Measurements from ENCODE around the gene KRT76. TPM values are rescaled to one million over a fixed set of nuclear protein-coding genes. Genes with fewer than 3 reads are reported as not detected.

The KRT76 gene
- polyA plus RNA-seq, 4 donors: not detected

GRCh38 chr12:52742196-52742580, 35.0 kb downstream of the KRT76 start:
- no peak for DNase-seq (ENCODE audit: low read depth in 4 of 4, low spot score in 3 of 4)

GRCh38 chr12:52741375-52742195, 35.6 kb downstream of the KRT76 start:
- DNase-seq (ENCODE audit: low read depth in 4 of 4, low spot score in 3 of 4): peak; percentile 38 to 71 (median 58)

GRCh38 chr12:52740584-52740983, 36.6 kb downstream of the KRT76 start:
- DNase-seq (ENCODE audit: low read depth in 4 of 4, low spot score in 3 of 4): no peak

- no peak for DNase-seq (ENCODE audit: low read depth in 4 of 4, low spot score in 3 of 4)
Measured at GRCh38 chr12:52739963-52740362, 37.2 kb downstream of the KRT76 start.

DNA sequence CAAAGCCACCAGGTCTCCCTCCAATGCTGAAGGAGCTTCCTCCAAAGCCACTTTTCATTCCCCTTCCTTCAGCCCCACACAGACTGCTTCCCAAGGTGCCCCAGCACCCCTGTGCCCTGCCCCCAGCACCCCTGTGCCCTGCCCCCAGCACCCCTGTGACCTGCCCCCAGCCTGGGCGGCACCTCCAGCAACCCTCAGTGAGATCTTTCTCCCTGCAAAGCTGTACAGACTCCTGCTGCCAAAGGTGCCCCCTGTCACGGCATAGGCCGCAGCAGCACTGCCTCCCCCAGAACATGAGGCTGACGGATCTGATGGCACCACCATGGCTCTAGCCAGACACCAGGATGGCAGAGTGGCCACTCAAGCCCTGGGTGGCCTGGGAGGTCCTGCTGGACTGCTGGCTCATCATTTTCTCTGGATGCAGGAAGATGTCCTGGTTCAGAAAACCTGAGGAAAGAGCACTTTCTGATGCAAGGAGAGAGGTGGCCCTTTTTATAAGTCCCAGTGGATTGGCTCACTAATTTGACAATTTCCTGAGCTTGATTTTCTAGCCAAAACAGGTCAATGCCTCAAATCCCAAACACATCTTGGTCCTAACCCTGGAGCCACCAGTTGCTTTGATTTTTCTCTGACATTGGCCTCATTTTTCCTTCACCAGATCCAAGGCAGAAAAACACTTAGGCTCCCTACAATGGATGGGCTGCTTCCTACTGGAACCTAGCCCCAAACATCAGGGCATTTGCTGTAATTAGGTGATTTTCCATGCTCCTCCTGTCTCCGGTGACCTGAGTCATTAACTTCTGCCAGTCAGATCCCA, 41.1 kb downstream of the KRT76 start:
- DNase-seq (ENCODE audit: low read depth in 4 of 4, low spot score in 3 of 4): no peak

DNA sequence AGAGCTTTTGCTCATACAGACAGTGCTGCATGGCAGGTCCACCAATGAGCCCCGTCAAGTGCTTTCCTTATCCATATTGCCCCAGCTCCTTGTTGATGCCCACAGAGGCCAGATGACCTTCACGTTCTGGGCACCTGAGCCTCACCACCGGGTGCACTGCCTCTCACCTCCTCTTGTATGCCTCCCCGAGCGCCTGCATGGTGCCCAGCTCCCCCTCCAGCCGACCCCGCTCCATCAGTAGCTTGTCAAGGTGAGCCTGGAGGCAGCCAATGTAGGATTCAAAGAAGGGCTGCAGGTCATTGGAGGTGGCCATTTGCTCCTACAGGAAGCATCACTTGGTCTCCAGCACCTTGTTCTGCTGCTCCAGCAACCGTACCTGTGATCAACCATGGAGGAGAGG, 42.0 kb downstream of the KRT76 start:
- no peak for DNase-seq (ENCODE audit: low read depth in 4 of 4, low spot score in 3 of 4)

GRCh38 chr12:52730793-52731192, 46.4 kb downstream of the KRT76 start:
- DNase-seq (ENCODE audit: low read depth in 4 of 4, low spot score in 3 of 4): no peak

DNA sequence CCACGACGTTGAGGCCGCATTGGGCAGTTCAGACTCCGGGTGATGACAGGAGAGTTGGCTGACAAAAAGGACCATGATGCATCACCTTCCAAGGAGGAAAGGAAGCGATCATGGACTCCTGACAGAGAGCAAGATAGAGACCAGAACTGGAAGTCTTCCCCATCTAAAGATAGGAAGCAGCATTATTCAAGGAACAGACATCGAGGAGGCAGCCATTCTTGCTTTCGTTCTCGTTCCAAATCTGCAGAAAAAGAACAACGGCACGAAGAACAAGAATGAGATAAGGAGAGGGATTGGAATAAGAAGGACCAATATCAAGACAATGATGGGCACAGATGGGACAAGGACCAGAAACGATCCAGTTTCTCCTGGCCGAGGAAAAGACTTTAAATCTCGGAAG, 46.8 kb downstream of the KRT76 start:
- DNase-seq (ENCODE audit: low read depth in 4 of 4, low spot score in 3 of 4): no peak

DNA sequence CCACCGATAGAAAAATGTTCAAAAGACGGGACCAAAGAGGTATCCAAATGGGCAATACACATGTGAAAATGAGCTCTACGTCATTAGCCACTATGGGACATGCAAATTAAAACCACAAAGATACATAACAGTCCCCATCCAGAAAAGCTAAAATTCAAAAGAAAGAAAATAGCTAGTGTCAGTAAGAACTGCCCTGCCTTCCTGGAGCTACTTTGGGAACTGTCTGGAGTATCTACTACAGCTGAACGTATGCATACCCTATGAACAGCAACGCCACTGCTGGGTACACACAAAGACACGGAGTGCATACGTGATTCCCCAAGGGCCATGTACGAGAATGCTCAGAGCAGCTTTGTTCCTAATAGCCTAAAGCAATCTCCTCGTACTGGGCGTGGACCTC, 48.0 kb downstream of the KRT76 start:
- DNase-seq (ENCODE audit: low read depth in 4 of 4, low spot score in 3 of 4): no peak

DNA sequence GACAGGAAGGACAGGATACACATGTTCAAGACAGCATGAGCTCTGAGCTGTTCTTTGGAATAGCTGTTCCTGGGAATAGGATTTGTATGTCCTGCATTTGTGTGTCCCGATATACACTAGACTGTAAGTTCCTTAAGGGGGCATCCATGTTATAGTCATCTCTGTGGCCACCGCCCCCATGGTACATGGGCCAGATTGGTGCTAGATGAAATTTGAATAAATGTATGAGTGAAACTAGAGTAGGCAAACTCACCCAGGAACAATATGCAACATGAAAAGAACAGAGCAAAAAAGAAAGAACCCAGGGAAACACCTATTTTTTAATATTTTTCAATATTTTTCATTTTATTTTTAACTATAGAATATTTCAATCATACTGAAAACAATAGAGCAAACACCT, 48.8 kb downstream of the KRT76 start:
- DNase-seq (ENCODE audit: low read depth in 4 of 4, low spot score in 3 of 4): no peak

DNA sequence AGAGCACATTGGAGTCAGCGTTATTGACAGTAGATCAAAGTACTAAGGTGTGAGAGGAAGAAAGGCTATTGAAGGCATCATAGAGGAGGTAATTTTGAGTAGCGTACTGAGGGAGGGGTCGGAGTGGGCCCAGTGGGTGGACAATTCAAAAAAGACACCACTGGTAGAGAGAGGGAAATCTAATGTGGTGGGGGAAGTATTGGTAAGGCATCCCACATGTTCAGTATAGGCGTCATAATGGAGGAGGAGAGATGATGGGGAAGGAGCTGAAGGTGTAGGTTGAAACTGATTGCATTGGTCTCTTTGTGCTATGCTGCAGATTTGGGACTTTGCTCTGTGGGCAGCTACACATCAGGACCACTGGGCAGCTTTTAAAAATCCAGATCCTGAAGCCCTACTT, 50.1 kb downstream of the KRT76 start:
- no peak for DNase-seq (ENCODE audit: low read depth in 4 of 4, low spot score in 3 of 4)

DNA sequence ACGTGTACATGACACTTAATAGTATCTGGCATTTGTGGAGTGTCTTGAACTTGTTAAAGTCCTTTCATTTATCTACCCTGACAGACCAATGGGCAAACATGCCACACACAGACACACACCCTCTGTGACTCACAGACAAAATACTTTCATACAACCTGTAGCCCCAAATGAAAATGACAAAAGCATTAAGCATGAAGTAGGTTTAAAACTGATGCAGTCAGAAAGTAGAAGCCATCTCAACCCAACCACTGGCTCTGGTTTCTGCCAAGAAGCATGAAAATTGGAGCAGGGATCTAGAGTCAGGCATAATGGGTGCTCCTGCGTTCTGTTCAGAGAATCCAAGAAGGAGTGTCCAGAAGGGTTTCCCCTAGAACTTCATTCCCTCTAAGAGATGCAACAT, 50.7 kb downstream of the KRT76 start:
- no peak for DNase-seq (ENCODE audit: low read depth in 4 of 4, low spot score in 3 of 4)

- DNase-seq (ENCODE audit: low read depth in 4 of 4, low spot score in 3 of 4): no peak
Measured at GRCh38 chr12:52724384-52724783, 52.8 kb downstream of the KRT76 start.

GRCh38 chr12:52722680-52723079, 54.5 kb downstream of the KRT76 start:
- no peak for DNase-seq (ENCODE audit: low read depth in 4 of 4, low spot score in 3 of 4)

GRCh38 chr12:52721838-52722470, 55.2 kb downstream of the KRT76 start:
- no peak for DNase-seq (ENCODE audit: low read depth in 4 of 4, low spot score in 3 of 4)

DNA sequence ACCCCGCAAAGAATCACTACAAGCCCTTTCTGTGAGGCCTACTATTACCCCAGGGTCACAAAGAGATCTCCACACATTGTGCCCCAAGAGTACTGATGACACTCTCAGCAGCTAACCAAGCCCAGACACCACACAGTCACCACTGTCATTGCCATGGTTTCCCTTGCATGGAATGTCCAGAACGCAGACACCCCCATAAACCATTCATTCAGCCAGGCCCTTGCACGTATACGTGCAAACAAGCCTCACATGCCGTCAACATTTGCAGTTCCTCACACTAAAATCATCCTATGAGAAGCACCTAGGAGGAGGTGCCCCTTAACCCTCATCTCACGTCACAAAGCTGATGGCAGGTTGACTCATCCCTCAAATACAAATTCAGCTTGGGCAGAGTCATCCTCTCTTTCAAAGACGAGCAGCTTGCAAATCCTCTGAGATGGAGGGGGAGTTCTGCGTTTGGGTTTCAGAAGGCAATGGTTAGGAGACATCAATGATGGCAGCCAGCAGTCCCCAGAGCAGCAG, 56.7 kb downstream of the KRT76 start:
- DNase-seq (ENCODE audit: low read depth in 4 of 4, low spot score in 3 of 4): no peak

Other genes starting within 250 kb of the KRT76 start
- gene KRT71, start 224.2 kb downstream of the KRT76 start, polyA plus RNA-seq (ENCODE audit: insufficient read length in 4 of 4): under 1 TPM in 1 of 4 donors, not detected in 3; 0.30 TPM
- not detected for gene KRT74, start 203.5 kb downstream of the KRT76 start, polyA plus RNA-seq (ENCODE audit: insufficient read length in 4 of 4)
- gene KRT72, start 175.9 kb downstream of the KRT76 start, polyA plus RNA-seq (ENCODE audit: insufficient read length in 4 of 4): not detected
- not detected for gene KRT73, start 158.8 kb downstream of the KRT76 start, polyA plus RNA-seq (ENCODE audit: insufficient read length in 4 of 4)
- not detected for gene KRT2, start 125.1 kb downstream of the KRT76 start, polyA plus RNA-seq (ENCODE audit: insufficient read length in 4 of 4)
- gene KRT1, start 96.9 kb downstream of the KRT76 start, polyA plus RNA-seq (ENCODE audit: insufficient read length in 4 of 4): 1 to 10 TPM in 1 of 4 donors, under 1 TPM in 3; 0.34 to 2.5 (median 0.39) TPM
- gene KRT77, start 73.8 kb downstream of the KRT76 start, polyA plus RNA-seq (ENCODE audit: insufficient read length in 4 of 4): not detected
- not detected for gene KRT3, start 18.8 kb upstream of the KRT76 start, polyA plus RNA-seq (ENCODE audit: insufficient read length in 4 of 4)
- 1 to 10 TPM in 1 of 4 donors, under 1 TPM in 3; 0.17 to 2.7 (median 0.65) TPM for gene KRT4, start 36.8 kb upstream of the KRT76 start, polyA plus RNA-seq (ENCODE audit: insufficient read length in 4 of 4)
- gene KRT79, start 57.0 kb upstream of the KRT76 start, polyA plus RNA-seq (ENCODE audit: insufficient read length in 4 of 4): under 1 TPM in 1 of 4 donors, not detected in 3; 0.09 TPM
- gene KRT78, start 71.6 kb upstream of the KRT76 start, polyA plus RNA-seq (ENCODE audit: insufficient read length in 4 of 4): not detected
- gene KRT8, start 127.7 kb upstream of the KRT76 start, polyA plus RNA-seq (ENCODE audit: insufficient read length in 4 of 4): 100 to 1,000 TPM in 3 of 4 donors, 1 to 10 TPM in 1; 6.0 to 285 (median 246) TPM
- 100 to 1,000 TPM in 3 of 4 donors, 1 to 10 TPM in 1; 9.7 to 215 (median 179) TPM for gene KRT18, start 171.8 kb upstream of the KRT76 start, polyA plus RNA-seq (ENCODE audit: insufficient read length in 4 of 4)
- 100 to 1,000 TPM; 470 to 530 (median 505) TPM for gene EIF4B, start 229.1 kb upstream of the KRT76 start, polyA plus RNA-seq (ENCODE audit: insufficient read length in 4 of 4)